Activated effector memory CD4-positive, alpha-beta T cell treated with anti-CD3 and anti-CD28 coated beads, Interleukin-2, amount 50 U/mL, for 16 hours (primary cell): ENCODE results near the gene SLC35G1.

Experiments used
- DNase-seq: peaks from one replicate; pipeline ENCODE4 v3.0.0-alpha.2; 2020

Gene SLC35G1, protein sequence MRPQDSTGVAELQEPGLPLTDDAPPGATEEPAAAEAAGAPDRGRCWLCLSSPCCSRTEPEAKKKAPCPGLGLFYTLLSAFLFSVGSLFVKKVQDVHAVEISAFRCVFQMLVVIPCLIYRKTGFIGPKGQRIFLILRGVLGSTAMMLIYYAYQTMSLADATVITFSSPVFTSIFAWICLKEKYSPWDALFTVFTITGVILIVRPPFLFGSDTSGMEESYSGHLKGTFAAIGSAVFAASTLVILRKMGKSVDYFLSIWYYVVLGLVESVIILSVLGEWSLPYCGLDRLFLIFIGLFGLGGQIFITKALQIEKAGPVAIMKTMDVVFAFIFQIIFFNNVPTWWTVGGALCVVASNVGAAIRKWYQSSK

GRCh38 chr10:93893646-93894515 is at the start of gene SLC35G1:
SLC35G1 (plus strand) TSS chr10:93893978; CDS start chr10:93894034, 56 bp downstream.
- peak; percentile 89 for DNase-seq

DNA sequence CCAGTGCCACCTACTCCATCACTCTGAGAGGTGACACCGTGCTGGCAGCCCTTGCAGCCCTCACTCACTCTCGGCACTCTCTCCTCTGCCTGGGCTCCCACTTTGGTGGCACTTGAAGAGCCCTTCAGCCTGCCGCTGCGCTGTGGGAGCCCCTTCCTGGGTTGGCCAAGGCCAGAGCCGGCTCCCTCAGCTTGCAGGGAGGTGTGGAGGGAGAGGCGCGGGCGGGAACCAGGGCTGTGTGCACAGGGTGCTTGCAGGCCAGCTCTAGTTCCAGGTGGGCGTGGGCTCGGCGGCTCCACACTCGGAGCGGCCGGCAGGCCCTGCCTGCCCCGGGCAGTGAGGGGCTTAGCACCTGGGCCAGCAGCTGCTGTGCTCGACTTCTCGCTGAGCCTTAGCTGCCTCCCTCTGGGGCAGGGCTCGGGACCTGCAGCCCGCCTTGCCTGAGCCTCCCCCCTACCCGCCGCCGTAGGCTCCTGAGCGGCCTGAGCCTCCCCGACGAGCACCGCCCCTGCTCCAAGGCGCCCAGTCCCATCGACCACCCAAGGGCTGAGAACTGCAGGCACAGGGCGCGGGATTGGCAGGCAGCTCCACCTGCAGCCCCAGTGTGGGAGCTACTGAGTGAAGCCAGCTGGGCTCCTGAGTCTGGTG is 48.7 kb upstream of the SLC35G1 start:
- no peak for DNase-seq

DNA sequence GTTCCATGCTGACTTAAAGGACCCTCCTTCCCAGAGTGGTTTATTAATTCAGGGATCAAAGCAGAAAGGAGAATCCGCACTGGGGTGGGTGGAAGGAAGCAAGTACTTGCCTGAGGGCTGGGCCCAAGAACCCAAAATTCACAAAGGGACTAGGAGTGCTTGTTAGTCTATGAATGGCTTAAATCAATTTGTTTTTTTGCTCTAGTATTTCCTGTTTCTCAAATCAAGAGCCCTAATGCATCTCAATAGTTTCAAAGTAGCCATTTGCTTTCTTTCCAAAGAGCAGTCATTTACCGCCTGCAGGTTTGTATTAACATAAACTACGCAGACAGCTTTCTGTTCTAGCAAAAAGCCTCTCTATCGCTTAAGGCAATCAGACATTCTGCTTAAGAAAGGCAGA is 44.2 kb upstream of the SLC35G1 start:
- no peak for DNase-seq

DNA sequence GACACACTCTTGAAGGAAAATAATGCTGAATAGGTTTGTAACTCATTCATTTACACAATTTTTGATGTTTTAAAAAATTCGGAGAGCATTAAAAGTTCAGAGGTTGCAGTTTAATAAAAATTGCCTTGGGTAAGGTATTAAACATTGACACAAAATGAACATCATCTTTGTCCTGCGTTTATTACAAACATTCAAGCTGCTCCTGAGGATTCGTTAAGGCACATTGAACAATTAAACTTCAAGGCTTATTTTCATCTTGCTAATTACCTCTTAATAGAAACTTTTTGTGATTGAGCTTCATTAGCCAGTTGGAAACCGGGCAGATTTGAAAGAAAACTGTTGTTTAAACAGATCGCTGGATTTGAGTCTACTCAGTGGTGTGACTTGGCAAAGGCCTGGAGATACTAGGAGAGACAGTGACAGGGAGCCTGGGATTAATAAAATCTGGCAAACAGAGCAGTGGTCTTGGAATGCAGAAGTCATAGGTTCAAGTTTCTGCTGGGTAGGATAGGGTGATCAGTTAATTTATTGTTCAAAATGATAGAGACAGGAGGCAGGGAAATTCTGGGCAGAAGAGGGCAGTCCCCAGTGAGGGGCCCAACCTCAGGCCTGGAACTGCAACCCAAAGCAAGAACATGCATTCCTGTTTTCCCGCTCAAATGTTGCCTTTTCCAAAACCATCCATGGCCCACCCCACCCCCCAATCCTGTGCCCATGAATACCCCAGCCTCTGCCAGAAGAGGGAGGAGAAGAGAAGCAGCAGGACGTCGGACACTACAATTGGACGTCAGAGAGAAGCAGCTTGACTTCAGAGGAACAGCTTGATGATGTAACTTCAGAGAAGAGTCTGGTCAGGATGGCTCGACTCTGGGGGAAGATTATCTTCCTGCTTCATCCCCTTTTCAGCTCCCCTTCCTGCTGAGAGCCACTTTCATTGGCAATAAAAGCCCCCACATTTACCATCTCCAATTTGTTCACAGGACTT is 43.5 kb upstream of the SLC35G1 start:
- DNase-seq, result no peak

- no peak for DNase-seq
Observed at GRCh38 chr10:93851169-93851568, 42.6 kb upstream of the SLC35G1 start.

- no peak for DNase-seq
Observed at GRCh38 chr10:93852476-93853095, 41.2 kb upstream of the SLC35G1 start.

DNA sequence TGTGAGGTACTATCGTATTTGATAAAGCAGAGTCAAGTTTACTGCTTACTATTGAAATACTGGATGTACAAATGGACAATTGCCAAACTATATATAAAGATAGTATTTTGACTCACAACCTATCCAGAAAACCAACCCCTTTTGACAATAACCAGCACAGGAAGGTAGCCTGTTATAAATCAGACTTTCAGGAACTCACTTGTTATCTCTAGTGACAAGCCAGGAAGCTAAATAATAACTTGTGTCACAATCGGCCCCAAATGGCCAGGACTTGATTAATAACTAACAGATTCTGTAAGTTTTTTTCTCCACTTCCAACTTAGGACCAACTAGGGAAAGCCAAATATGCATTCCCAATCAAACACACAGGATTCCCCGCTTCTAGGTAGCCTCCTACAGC is 38.8 kb upstream of the SLC35G1 start:
- DNase-seq, result no peak

DNA sequence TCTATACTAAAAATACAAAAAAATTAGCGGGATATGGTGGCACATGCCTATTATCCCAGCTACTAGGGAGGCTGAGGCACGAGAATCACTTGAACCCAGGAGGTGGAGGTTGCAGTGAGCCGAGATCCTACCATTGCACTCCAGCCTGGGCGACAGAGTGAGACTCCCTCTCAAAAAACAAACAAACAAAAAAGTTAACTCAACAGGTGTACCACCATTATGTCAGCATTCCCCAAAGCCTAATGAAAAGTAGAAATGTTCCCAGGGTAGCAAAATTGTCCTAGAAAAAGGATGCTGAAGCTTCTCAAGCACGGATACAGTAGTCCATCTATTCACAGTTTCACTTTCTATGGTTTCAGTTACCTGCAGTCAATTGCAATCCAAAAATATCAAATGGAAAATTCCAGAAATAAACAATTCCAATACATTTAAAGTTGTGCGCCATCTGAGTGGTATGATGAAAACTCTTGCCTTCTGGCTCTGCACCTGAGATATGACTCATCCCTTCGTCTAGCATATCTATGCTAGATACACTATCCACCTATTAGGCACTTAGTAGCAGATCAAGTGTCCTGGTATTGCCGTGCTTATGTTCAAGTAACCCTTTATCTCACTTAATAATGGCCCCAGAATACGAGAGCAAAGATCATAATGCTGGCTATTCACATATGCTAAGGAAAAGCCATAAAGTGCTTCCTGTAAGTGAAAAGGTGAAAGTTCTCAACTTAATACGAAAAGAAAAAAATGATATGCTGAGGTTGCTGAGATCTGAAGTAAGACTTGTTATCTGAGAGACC is 37.2 kb upstream of the SLC35G1 start:
- DNase-seq, result no peak

DNA sequence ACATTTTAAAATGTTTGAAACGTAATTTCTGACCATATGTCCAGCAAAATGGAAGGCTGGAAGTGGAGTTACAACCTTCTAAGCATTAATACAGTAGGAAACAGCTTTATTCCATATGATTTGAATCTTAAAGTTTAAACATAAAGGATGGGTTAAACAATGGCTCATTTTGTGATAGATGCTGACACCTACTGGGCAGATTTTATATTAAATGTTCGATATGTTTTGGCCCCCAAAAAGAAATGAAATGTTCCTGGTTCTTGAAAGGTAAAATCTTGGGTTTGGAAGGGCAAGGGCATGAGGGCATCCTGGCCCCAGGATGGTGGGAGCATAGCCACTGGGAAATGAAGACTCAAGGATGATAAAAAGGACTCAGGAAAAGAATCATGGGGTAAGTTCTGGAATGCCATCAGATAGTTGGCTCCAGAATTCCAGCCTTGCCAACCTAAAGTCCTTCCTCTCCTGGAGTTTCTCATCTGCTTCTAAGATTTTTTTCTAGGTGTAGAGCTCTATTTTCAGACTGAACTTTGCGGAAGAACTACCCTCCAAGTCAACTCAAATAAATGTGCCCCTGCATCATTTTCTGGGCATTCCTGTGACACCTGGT is 34.6 kb upstream of the SLC35G1 start:
- no peak for DNase-seq

DNA sequence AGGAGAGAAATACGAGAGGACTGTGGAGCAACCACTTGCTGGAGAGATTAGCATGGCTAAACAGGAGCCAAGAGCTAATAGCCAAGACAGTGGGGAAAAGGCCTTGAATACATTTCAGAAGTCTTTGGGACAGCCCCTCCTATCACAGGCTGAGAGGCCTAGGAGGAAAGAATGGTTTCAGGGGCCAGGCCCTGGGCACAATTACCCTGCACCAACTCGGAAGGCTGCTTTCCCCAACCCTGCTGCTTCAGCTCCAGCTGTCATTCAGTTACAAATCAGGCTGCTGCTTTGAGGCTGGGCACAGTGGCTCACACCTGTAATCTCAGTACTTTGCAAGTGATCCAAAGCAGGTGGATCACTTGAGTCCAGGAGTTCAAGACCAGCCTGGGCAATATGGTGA is 32.0 kb upstream of the SLC35G1 start:
- DNase-seq, result no peak

DNA sequence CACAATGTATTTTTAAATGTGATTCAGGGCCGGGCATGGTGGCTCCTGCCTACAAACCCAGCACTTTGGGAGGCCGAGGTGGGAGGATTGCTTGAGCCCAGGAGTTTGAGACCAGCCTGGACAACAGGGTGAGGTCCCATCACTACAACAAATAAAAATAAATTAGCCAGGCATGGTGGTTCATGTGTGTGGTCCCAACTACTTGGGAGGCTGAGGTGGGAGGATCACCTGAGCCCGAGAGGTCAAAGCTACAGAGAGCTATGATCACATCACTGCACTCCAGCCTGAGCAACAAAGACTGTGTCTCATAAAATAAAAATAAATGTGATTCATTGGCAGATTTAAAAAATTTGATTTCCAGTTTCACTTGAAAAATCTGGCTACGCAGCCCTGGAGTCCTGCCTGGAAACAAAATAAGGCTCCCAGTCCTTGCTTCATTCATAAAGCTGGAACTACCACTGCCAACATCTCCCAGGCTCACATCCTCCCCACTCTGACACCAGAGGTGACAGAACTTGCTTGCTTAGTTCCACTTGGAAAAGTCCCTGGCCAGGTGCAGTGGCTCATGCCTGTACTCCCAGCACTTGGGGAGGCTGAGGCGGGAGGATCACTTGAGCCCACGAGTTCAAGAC is 27.9 kb upstream of the SLC35G1 start:
- DNase-seq, result no peak

- DNase-seq, result no peak
Observed at GRCh38 chr10:93867525-93867924, 26.3 kb upstream of the SLC35G1 start.

DNA sequence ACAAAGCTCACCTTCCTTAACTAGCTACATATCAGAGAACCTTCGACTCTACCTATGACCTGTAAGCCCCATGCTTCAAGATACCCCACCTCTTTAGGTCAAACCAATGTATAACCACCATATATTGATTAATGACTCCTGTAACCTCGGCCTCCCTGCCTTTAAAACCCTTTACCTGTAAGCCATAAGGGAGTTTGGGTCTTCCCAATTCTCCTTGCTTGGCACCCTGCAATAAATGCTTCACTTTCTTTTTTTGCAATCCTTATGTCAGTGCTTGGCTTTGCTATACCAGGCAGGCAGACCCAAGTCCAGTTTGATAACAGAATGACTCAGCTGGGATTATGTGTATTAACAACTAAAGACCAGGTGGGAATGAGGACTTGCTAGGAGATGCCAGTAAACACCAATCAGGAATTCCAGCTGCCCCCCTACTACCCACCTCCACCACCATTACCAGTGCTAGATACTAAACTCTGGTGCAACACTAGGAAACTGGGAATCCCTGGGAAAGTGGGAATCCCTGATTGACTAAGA is 22.0 kb upstream of the SLC35G1 start:
- DNase-seq, result no peak

- no peak for DNase-seq
Observed at GRCh38 chr10:93872375-93873158, 21.2 kb upstream of the SLC35G1 start.

DNA sequence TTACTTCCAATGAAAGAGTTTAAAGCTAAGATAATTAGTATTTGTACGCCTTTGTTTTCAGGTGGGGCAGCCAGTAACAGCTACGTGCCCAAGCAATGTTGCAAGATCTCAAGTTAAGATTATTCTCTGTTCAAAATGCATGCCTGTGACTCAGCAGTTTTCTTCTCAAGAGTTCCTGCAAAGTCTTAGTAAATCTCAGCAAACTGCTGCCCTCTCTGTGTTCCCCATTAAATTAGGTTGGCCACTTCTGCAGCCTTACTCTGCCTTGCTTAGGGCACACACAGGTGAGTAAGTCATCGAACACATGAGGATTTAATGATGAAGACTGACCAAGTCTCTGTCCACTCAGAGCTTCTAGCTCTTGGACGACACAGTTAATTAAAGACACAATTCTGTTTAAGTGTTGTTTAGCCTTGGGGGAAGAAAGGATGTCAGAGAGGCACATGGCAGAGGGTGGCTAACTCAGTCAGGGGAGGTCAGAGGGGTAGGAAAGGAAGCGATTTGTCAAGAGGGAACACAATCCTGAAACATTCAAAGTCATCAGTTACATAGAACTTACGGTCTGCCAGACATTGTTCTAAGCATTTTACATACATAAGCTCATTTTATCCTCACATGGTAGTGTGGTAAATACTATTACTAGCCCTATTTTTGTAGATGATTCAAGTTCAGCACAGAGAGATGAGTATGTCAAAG is 20.2 kb upstream of the SLC35G1 start:
- no peak for DNase-seq

GRCh38 chr10:93874309-93875031 is 19.3 kb upstream of the SLC35G1 start:
- no peak for DNase-seq

DNA sequence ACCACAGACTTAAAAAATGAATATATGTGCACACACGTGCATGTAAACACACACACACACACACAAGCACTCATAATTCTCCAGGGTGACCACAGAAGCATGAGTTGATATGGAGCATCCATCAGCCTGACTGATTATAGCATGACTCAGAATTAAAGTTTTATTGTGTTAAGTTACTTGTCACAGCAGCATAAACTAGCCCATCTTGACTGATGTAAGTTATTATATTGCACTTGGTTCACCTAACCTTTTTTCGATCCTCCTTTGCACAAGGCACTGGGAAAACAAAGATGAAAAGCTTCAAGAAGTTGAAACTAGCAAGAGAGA is 18.8 kb upstream of the SLC35G1 start:
- no peak for DNase-seq

DNA sequence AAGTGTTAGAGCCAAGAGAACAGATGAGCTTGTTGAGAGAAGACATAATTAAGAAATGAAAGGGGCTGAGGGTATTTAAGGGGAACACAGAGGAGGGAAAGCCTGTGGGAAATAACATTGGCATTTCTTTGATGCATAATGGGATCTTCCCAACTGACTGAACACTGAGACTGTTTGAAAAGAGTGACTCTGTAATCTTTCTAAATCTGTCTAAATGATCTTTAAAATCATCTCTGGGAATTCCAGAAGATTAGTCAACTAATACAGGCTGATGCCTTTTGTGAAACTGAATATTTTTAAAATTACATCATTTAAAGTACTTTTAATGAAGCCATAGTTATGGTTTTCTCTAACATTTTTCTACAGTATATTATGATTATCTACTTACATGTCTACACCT is 17.4 kb upstream of the SLC35G1 start:
- no peak for DNase-seq
